ENCODE measurements around the gene CUL4A. TPM values are rescaled to one million over a fixed set of nuclear protein-coding genes. Genes with fewer than 3 reads are reported as not detected.

Gene CUL4A
- total and polyA plus RNA-seq, 9 of the 15 experiments (the other 6 are each of a cell fraction or from before 2014, with no cell fraction given): 21.1 to 92.0 (median 63.2) TPM

DNA sequence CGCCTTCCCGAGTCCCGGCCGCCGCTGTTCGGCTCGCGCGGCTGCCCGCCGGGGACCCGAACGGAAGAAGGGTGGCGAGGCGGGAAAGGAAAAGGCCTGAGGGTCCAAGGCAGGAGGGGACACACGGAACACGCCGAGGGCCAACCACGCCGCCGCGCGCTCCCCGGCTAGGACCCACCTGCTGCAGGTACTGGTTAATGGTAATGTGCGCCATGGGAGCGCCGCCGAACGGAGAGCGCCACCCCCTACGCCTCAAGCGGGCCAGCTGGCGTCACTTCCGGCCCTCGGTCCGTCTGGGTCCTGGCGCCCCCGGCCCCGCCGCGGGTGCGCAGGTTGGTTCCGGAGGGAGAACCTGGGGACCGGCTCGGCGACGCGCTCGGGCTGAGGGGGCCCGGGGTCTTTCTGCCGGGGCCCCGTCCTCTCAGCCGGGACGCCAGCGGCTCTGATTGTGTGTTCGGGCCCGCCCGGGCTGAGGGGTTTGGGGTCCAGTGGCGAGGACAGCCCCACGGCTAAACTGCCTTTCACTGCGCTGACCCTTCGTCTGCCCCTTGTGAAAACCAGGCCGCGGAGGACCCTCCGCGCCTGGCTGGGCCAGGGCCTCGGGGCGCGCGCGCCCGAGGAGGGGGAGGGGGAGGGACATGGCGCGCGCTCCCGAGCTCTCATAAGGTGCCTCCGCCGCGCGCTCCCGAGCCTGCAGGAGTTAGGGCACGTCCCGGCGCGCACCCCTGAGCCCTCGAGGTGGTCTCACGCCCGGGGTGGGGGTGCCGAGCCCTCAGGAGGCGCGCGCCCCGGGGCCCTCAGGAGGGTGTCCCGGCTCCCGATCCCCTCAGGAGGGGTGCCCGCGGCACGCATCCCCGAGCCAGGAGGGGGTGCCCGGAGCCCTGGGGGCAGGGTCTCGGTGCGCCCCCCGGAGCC is 735 bp upstream of the CUL4A start, which contains the start of gene PCID2 (continued):
- TF ChIP-seq, protein P1, sequence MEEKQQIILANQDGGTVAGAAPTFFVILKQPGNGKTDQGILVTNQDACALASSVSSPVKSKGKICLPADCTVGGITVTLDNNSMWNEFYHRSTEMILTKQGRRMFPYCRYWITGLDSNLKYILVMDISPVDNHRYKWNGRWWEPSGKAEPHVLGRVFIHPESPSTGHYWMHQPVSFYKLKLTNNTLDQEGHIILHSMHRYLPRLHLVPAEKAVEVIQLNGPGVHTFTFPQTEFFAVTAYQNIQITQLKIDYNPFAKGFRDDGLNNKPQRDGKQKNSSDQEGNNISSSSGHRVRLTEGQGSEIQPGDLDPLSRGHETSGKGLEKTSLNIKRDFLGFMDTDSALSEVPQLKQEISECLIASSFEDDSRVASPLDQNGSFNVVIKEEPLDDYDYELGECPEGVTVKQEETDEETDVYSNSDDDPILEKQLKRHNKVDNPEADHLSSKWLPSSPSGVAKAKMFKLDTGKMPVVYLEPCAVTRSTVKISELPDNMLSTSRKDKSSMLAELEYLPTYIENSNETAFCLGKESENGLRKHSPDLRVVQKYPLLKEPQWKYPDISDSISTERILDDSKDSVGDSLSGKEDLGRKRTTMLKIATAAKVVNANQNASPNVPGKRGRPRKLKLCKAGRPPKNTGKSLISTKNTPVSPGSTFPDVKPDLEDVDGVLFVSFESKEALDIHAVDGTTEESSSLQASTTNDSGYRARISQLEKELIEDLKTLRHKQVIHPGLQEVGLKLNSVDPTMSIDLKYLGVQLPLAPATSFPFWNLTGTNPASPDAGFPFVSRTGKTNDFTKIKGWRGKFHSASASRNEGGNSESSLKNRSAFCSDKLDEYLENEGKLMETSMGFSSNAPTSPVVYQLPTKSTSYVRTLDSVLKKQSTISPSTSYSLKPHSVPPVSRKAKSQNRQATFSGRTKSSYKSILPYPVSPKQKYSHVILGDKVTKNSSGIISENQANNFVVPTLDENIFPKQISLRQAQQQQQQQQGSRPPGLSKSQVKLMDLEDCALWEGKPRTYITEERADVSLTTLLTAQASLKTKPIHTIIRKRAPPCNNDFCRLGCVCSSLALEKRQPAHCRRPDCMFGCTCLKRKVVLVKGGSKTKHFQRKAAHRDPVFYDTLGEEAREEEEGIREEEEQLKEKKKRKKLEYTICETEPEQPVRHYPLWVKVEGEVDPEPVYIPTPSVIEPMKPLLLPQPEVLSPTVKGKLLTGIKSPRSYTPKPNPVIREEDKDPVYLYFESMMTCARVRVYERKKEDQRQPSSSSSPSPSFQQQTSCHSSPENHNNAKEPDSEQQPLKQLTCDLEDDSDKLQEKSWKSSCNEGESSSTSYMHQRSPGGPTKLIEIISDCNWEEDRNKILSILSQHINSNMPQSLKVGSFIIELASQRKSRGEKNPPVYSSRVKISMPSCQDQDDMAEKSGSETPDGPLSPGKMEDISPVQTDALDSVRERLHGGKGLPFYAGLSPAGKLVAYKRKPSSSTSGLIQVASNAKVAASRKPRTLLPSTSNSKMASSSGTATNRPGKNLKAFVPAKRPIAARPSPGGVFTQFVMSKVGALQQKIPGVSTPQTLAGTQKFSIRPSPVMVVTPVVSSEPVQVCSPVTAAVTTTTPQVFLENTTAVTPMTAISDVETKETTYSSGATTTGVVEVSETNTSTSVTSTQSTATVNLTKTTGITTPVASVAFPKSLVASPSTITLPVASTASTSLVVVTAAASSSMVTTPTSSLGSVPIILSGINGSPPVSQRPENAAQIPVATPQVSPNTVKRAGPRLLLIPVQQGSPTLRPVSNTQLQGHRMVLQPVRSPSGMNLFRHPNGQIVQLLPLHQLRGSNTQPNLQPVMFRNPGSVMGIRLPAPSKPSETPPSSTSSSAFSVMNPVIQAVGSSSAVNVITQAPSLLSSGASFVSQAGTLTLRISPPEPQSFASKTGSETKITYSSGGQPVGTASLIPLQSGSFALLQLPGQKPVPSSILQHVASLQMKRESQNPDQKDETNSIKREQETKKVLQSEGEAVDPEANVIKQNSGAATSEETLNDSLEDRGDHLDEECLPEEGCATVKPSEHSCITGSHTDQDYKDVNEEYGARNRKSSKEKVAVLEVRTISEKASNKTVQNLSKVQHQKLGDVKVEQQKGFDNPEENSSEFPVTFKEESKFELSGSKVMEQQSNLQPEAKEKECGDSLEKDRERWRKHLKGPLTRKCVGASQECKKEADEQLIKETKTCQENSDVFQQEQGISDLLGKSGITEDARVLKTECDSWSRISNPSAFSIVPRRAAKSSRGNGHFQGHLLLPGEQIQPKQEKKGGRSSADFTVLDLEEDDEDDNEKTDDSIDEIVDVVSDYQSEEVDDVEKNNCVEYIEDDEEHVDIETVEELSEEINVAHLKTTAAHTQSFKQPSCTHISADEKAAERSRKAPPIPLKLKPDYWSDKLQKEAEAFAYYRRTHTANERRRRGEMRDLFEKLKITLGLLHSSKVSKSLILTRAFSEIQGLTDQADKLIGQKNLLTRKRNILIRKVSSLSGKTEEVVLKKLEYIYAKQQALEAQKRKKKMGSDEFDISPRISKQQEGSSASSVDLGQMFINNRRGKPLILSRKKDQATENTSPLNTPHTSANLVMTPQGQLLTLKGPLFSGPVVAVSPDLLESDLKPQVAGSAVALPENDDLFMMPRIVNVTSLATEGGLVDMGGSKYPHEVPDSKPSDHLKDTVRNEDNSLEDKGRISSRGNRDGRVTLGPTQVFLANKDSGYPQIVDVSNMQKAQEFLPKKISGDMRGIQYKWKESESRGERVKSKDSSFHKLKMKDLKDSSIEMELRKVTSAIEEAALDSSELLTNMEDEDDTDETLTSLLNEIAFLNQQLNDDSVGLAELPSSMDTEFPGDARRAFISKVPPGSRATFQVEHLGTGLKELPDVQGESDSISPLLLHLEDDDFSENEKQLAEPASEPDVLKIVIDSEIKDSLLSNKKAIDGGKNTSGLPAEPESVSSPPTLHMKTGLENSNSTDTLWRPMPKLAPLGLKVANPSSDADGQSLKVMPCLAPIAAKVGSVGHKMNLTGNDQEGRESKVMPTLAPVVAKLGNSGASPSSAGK (IDR thresholded peaks at IDR 0.05): 0 out of 2 replicates have a peak, but pooled peaks have one; percentile 6
- peak; percentile 90 for TF ChIP-seq HNRNPLL (IDR thresholded peaks at IDR 0.05; ENCODE audit: low read depth, low read length, poor library complexity, severe bottlenecking)
- peak; percentile 63 for TF ChIP-seq PCBP1 (IDR thresholded peaks at IDR 0.05; ENCODE audit: low read depth, low read length, poor library complexity, severe bottlenecking)
- TF ChIP-seq, protein P2, sequence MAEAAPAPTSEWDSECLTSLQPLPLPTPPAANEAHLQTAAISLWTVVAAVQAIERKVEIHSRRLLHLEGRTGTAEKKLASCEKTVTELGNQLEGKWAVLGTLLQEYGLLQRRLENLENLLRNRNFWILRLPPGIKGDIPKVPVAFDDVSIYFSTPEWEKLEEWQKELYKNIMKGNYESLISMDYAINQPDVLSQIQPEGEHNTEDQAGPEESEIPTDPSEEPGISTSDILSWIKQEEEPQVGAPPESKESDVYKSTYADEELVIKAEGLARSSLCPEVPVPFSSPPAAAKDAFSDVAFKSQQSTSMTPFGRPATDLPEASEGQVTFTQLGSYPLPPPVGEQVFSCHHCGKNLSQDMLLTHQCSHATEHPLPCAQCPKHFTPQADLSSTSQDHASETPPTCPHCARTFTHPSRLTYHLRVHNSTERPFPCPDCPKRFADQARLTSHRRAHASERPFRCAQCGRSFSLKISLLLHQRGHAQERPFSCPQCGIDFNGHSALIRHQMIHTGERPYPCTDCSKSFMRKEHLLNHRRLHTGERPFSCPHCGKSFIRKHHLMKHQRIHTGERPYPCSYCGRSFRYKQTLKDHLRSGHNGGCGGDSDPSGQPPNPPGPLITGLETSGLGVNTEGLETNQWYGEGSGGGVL (CRISPR knock-in tag; IDR thresholded peaks at IDR 0.05): no peak
- TF ChIP-seq ZNF263 (CRISPR knock-in tag; IDR thresholded peaks at IDR 0.05; ENCODE audit: borderline replicate concordance): peak; percentile 22; the same call in 1 of the 2 replicates
- TF ChIP-seq ZBTB8A (IDR thresholded peaks at IDR 0.05; ENCODE audit: partially characterized antibody): no peak
- TF ChIP-seq BHLHE40 (IDR thresholded peaks at IDR 0.05; ENCODE audit: low read length): peak; percentile 51; the same call in 1 of the 2 replicates
- TF ChIP-seq RCOR1 (IDR thresholded peaks at IDR 0.05; ENCODE audit: borderline replicate concordance in 1 of 2, low read depth in 2 of 2, low read length in 2 of 2): 0 out of 4 replicates have a peak, but pooled peaks of 1 of the 2 experiments have one; percentile 13
- peak in 1 of 2 experiments; percentile 98; a peak in 2 of 4 replicates for TF ChIP-seq TRIM24 (IDR thresholded peaks at IDR 0.05)
- peak; percentile 36; the same call in 1 of the 2 replicates for TF ChIP-seq NR2C1 (IDR thresholded peaks at IDR 0.05)
- TF ChIP-seq NR2C1 (tag; IDR thresholded peaks at IDR 0.05): peak; percentile 69; the same call in 1 of the 2 replicates
- peak; percentile 71; the same call in 1 of the 2 replicates for TF ChIP-seq NBN (IDR thresholded peaks at IDR 0.05; ENCODE audit: low read depth)

Measured in K562 (cell line).